NCI-H526 treated with DMSO at 0.1 percent for 48 hours (cell line): ENCODE results near the gene MANEAL.

Experiments used
- DNase-seq: peaks from one replicate; lab custom pipeline; 2025; lab: John Stamatoyannopoulos, UW

The MANEAL gene

GRCh38 chr1:37828410-37829074 is 34.9 kb downstream of the MANEAL start:
- no peak for DNase-seq

DNA sequence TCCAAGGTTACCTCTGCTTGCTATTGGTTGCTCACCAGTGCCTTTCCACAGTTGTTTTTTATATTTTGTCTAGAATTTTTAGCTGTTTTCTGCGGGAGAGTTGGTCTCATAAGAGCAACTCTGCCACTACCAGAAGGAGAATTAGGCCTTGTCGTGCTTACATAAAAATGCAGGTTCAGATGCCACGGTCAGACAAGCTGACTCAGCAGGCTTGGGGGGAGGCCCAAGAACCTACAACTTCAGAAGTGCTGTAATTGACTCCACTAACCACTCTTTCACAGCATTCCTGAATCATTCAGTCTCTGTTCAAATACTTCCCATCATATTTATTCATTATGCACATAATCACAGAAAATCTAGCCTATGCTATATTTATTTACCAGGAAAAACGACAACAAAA is 37.5 kb downstream of the MANEAL start:
- DNase-seq, result no peak

GRCh38 chr1:37831809-37832208 is 38.2 kb downstream of the MANEAL start:
- DNase-seq, result no peak

DNA sequence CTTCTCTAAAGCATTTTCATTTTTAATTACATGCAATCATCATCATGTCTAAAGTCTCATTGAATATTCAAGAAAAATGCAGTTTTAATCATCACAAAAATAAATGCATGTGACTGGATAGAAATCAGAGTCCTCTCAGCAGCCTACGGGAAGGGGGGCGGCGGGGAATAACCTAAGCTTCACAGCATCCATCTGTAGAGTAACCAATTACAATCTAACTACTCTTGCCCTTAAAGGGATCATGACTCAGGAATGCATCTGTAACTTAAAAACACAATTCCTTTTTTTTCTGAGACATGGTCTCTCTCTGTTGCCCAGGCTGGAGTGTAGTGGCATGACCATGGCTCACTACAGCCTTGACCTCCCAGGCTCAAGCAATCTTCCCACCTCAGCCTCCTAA is 43.1 kb downstream of the MANEAL start:
- no peak for DNase-seq

DNA sequence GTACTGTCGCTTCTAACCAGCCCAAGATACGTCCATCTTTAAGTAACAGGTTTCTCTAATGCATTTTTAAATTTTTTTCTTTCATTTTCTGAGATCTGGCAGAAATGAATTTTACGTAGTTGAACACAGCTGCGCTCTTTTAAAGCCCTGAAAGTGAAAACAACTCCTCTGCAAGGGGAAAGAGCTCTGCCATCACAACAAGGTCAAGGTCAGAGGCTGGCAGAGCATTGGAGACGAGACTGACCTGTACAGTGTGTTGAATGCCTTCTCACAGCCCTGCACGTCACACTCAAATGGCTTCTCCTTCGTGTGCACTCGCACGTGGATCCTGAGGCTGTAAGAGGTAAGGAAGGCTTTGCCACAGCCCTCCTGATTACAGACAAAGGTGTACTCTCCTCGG is 46.0 kb downstream of the MANEAL start:
- no peak for DNase-seq

GRCh38 chr1:37840711-37841110 is 47.1 kb downstream of the MANEAL start:
- no peak for DNase-seq

- DNase-seq, result no peak
These were observed 48.0 kb downstream of the MANEAL start for GRCh38 chr1:37841652-37842051.

- DNase-seq, result no peak
These were observed 50.9 kb downstream of the MANEAL start for GRCh38 chr1:37844536-37844935.

DNA sequence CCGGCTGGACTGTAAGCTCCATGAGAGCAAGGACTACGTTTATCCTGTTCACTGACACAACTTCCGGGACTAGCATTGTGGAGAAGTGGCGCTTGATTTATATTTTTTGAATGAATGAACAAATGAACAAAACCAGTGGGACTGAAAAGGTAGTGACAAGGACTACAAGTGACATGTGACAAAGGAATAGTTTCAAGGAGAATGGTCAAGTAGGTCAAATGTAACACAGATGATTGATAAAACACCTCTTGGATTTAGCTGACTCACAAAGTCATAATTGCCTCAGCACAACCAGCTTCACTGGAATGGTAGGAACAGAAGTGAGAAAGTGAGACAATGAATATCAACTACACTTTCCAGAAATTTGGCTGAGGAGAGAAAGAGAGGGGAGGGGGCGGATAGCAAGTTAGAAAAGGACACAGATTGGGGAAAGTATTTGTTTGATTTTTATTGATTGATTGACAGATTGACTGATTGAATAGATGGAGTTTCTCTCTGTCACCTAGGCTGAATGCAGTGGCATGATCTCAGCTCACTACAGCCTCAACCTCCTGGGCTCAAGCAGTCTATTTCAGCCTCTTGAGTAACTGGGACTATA is 51.5 kb downstream of the MANEAL start:
- no peak for DNase-seq

- no peak for DNase-seq
These were observed 52.1 kb downstream of the MANEAL start for GRCh38 chr1:37845786-37846185.

GRCh38 chr1:37846647-37847339 is 53.1 kb downstream of the MANEAL start:
- no peak for DNase-seq

- DNase-seq, result no peak
These were observed 55.8 kb downstream of the MANEAL start for GRCh38 chr1:37849480-37849879.

DNA sequence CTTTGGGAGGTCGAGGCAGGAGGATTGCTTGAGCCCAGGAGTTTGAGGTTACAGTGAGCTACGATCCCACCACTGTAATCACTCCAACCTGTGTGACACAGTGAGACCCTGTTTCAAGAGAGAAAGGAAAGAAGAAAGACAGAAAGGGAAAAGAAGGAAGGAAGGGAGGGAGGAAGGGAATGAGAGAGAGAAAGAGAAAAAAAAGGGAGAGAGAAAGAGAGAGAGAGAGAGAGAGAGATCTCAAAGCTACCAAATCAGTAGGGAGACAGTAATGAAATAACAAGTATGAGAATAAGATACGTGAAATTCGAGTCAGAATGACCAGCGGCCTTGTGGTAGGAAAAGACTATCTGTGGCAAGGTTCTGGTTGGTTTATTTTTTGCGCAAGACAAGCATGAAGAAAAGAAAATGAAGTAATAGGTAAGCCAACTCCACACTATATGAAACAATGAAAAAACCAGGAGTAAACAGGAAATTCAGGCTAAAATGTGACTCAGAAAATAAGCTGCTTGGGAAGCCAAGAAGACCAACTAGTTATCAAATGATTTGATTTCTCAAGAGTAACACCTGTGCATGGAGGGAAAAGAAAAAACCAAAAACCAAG is 56.8 kb downstream of the MANEAL start:
- DNase-seq, result no peak
